PFSK-1 (cell line): ENCODE results near the gene STARD5.

Experiments
- FOXP2 ChIP-seq: optimal IDR thresholded peaks from 2 replicates; pipeline ENCODE3; 2011; ENCODE audit warnings: borderline replicate concordance, control low read depth, inconsistent platforms; ENCODE audit not compliant: insufficient read depth; ENCODE audit errors: extremely low read length, extremely low read depth
- POLR2AphosphoS5 ChIP-seq: IDR thresholded peaks from 2 replicates; pipeline ENCODE4 v1.6.1; 2012; ENCODE audit warnings: low read depth, mild to moderate bottlenecking, control low read depth, low read length, moderate library complexity
- REST ChIP-seq, 2 experiments: IDR thresholded peaks; 2 replicates each; pipeline versions ENCODE4 v1.6.1 to v1.8.0; 2011 to 2012; ENCODE audit warnings: low read depth in 2 of 2, low read length in 2 of 2, control low read depth in 1 of 2, inconsistent platforms in 1 of 2, mild to moderate bottlenecking in 1 of 2, moderate library complexity in 1 of 2; ENCODE audit not compliant: insufficient read depth in 1 of 2
- SIN3A ChIP-seq: IDR thresholded peaks from 2 replicates; pipeline ENCODE4 v1.6.1; 2012; ENCODE audit warnings: mild to moderate bottlenecking, low read length, moderate library complexity, borderline replicate concordance; ENCODE audit not compliant: insufficient read depth
- TAF1 ChIP-seq: IDR thresholded peaks from 2 replicates; pipeline ENCODE4 v1.6.1; 2012; ENCODE audit warnings: low read length, control low read depth, borderline replicate concordance; ENCODE audit not compliant: insufficient read depth

Gene STARD5

GRCh38 chr15:81293728-81294515 lies 30.0 kb downstream of the STARD5 start:
- TF ChIP-seq TAF1 (no peak), REST (IDR thresholded peaks at IDR 0.05; ENCODE audit: insufficient read depth in 1 of 2, low read depth in 2 of 2, low read length in 2 of 2) (no peak), FOXP2 (no peak), POLR2AphosphoS5 (no peak), SIN3A (no peak)

- TF ChIP-seq POLR2AphosphoS5 (no peak), FOXP2 (no peak), TAF1 (no peak), SIN3A (no peak), REST (IDR thresholded peaks at IDR 0.05; ENCODE audit: insufficient read depth in 1 of 2, low read depth in 2 of 2, low read length in 2 of 2) (no peak)
These were observed 31.4 kb downstream of the STARD5 start for GRCh38 chr15:81292523-81293001.

GRCh38 chr15:81291916-81292522 lies 31.9 kb downstream of the STARD5 start:
- no peak for TF ChIP-seq TAF1
- no peak for TF ChIP-seq REST (IDR thresholded peaks at IDR 0.05; ENCODE audit: insufficient read depth in 1 of 2, low read depth in 2 of 2, low read length in 2 of 2)

GRCh38 chr15:81289910-81290309 lies 34.0 kb downstream of the STARD5 start:
- TF ChIP-seq TAF1 (no peak), REST (IDR thresholded peaks at IDR 0.05; ENCODE audit: insufficient read depth in 1 of 2, low read depth in 2 of 2, low read length in 2 of 2) (no peak), SIN3A (no peak), POLR2AphosphoS5 (no peak), FOXP2 (no peak)

- TF ChIP-seq REST (IDR thresholded peaks at IDR 0.05; ENCODE audit: insufficient read depth in 1 of 2, low read depth in 2 of 2, low read length in 2 of 2) (no peak), TAF1 (no peak), SIN3A (no peak), FOXP2 (no peak), POLR2AphosphoS5 (no peak)
These were observed 35.3 kb downstream of the STARD5 start for GRCh38 chr15:81288616-81289015.
